HEK293 (cell line): ENCODE data around the gene HYPK.

Experiments used
- CTCF ChIA-PET: fragments of 350-600 bp; formaldehyde crosslinking; extraction: SDS; loops from one replicate; lab custom pipeline; 2021; ENCODE audit warnings: antibody characterized with exemption; lab: Yijun Ruan, JAX
- POLR2A ChIA-PET: fragments of 300-600 bp; formaldehyde crosslinking; extraction: SDS; loops from one replicate; lab custom pipeline; 2020; ENCODE audit warnings: antibody characterized with exemption, inconsistent platforms; lab: Yijun Ruan, JAX
- H3K27ac ChIP-seq: fragments of 200-500 bp; sonication (Bioruptor generic); 2 replicates; pipeline ENCODE4 v1.5.1; 2014; ENCODE audit warnings: low read depth, low read length, control low read depth, inconsistent platforms; ENCODE audit errors: extremely low read depth
- H3K36me3 ChIP-seq, 2 experiments: fragments of 200-500 bp in 1 of 2; sonication (Bioruptor generic) in 1 of 2; 1 replicate in 1 of 2; 2 replicates in 1 of 2; pipeline ENCODE4 v1.5.1; 2014 to 2017; ENCODE audit warnings: inconsistent platforms in 2 of 2, low read length in 2 of 2; ENCODE audit not compliant: control insufficient read depth in 2 of 2, insufficient read depth in 1 of 2
- H3K4me1 ChIP-seq: fragments of 200-500 bp; sonication (Bioruptor generic); 2 replicates; pipeline ENCODE4 v1.5.1; 2014; ENCODE audit warnings: mild to moderate bottlenecking, low read length, inconsistent platforms; ENCODE audit not compliant: control insufficient read depth, insufficient read depth
- H3K4me3 ChIP-seq: 2 replicates; pipeline ENCODE4 v1.5.1; 2011; ENCODE audit warnings: low read depth, mild to moderate bottlenecking, control low read depth, low read length, moderate library complexity
- H3K9me3 ChIP-seq: fragments of 200-500 bp; sonication (Bioruptor generic); 2 replicates; pipeline ENCODE4 v1.5.1; 2014; ENCODE audit warnings: low read depth, low read length, inconsistent platforms; ENCODE audit not compliant: control insufficient read depth, insufficient read depth
- EGR2 ChIP-seq: fragments of 450-650 bp; formaldehyde crosslinking; IDR thresholded peaks from 2 replicates; pipeline ENCODE4 v1.5.1; 2016; ENCODE audit warnings: low read depth, missing biosample characterization, missing genetic modification characterization
- GLIS1 ChIP-seq: fragments of 450-650 bp; formaldehyde crosslinking; IDR thresholded peaks from 2 replicates; pipeline ENCODE4 v1.5.1; 2016; ENCODE audit warnings: missing biosample characterization, missing genetic modification characterization
- GLIS2 ChIP-seq: fragments of 450-650 bp; formaldehyde crosslinking; IDR thresholded peaks from 2 replicates; pipeline ENCODE4 v1.5.1; 2016; ENCODE audit warnings: missing biosample characterization, missing genetic modification characterization
- KLF1 ChIP-seq: fragments of 450-650 bp; formaldehyde crosslinking; IDR thresholded peaks from 2 replicates; pipeline ENCODE4 v1.5.1; 2016; ENCODE audit warnings: missing biosample characterization, missing genetic modification characterization
- KLF10 ChIP-seq: fragments of 450-650 bp; IDR thresholded peaks from 2 replicates; pipeline ENCODE4 v1.5.1; 2018; ENCODE audit warnings: missing biosample characterization, mild to moderate bottlenecking, missing genetic modification characterization
- KLF8 ChIP-seq: fragments of 450-650 bp; formaldehyde crosslinking; IDR thresholded peaks from 2 replicates; pipeline ENCODE4 v1.5.1; 2016; ENCODE audit warnings: missing biosample characterization, missing genetic modification characterization
- ZBTB48 ChIP-seq: fragments of 450-650 bp; formaldehyde crosslinking; IDR thresholded peaks from 2 replicates; pipeline ENCODE4 v1.5.1; 2016; ENCODE audit warnings: missing biosample characterization, missing genetic modification characterization
- ZEB2 ChIP-seq: fragments of 450-650 bp; formaldehyde crosslinking; IDR thresholded peaks from 2 replicates; pipeline ENCODE4 v1.5.1; 2016; ENCODE audit warnings: missing biosample characterization, missing genetic modification characterization
- ZFP69B ChIP-seq: fragments of 450-650 bp; formaldehyde crosslinking; IDR thresholded peaks from 2 replicates; pipeline ENCODE4 v1.5.1; 2016; ENCODE audit warnings: missing biosample characterization, missing genetic modification characterization
- ZNF16 ChIP-seq: fragments of 450-650 bp; formaldehyde crosslinking; IDR thresholded peaks from 2 replicates; pipeline ENCODE4 v1.5.1; 2016; ENCODE audit warnings: low read depth, missing biosample characterization, missing genetic modification characterization
- ZNF248 ChIP-seq: fragments of 450-650 bp; formaldehyde crosslinking; IDR thresholded peaks from 2 replicates; pipeline ENCODE4 v1.5.1; 2017; ENCODE audit warnings: missing biosample characterization, missing genetic modification characterization
- ZNF335 ChIP-seq: fragments of 450-650 bp; formaldehyde crosslinking; conservative IDR thresholded peaks from 2 replicates; pipeline ENCODE4 v1.5.1; 2016; ENCODE audit warnings: missing biosample characterization, missing genetic modification characterization
- ZNF501 ChIP-seq: fragments of 450-650 bp; formaldehyde crosslinking; IDR thresholded peaks from 2 replicates; pipeline ENCODE4 v1.5.1; 2016; ENCODE audit warnings: missing biosample characterization, missing genetic modification characterization
- ZNF585B ChIP-seq: fragments of 450-650 bp; formaldehyde crosslinking; IDR thresholded peaks from 2 replicates; pipeline ENCODE4 v1.5.1; 2016; ENCODE audit warnings: missing biosample characterization, missing genetic modification characterization
- ZNF600 ChIP-seq: fragments of 450-650 bp; formaldehyde crosslinking; IDR thresholded peaks from 2 replicates; pipeline ENCODE4 v1.5.1; 2016; ENCODE audit warnings: missing biosample characterization, missing genetic modification characterization
- ZNF747 ChIP-seq: fragments of 450-650 bp; formaldehyde crosslinking; IDR thresholded peaks from 2 replicates; pipeline ENCODE4 v1.5.1; 2016; ENCODE audit warnings: missing biosample characterization, missing genetic modification characterization
- TF ChIP-seq, protein P1 (sequence below): fragments of 450-650 bp; formaldehyde crosslinking; IDR thresholded peaks from 2 replicates; pipeline ENCODE4 v1.5.1; 2016; ENCODE audit warnings: missing biosample characterization, missing genetic modification characterization
- TF ChIP-seq, protein P2 (sequence below): fragments of 450-650 bp; formaldehyde crosslinking; optimal IDR thresholded peaks from 2 replicates; pipeline ENCODE3; 2016; ENCODE audit warnings: missing biosample characterization, mild to moderate bottlenecking, missing genetic modification characterization
- TF ChIP-seq, protein P3 (sequence below): fragments of 450-650 bp; formaldehyde crosslinking; IDR thresholded peaks from 2 replicates; pipeline ENCODE4 v1.5.1; 2016; ENCODE audit warnings: missing biosample characterization, missing genetic modification characterization
- TF ChIP-seq, protein P4 (sequence below): fragments of 450-650 bp; formaldehyde crosslinking; IDR thresholded peaks from 2 replicates; pipeline ENCODE4 v1.5.1; 2016; ENCODE audit warnings: missing biosample characterization, missing genetic modification characterization
- TF ChIP-seq, protein P5 (sequence below): fragments of 450-650 bp; formaldehyde crosslinking; IDR thresholded peaks from 2 replicates; pipeline ENCODE4 v1.5.1; 2017; ENCODE audit warnings: missing biosample characterization, missing genetic modification characterization
- TF ChIP-seq, protein P6 (sequence below): fragments of 450-650 bp; formaldehyde crosslinking; IDR thresholded peaks from 2 replicates; pipeline ENCODE4 v1.5.1; 2016; ENCODE audit warnings: missing biosample characterization, missing genetic modification characterization, low read depth
- TF ChIP-seq, protein P7 (sequence below): fragments of 450-650 bp; formaldehyde crosslinking; IDR thresholded peaks from 2 replicates; pipeline ENCODE4 v1.5.1; 2016; ENCODE audit warnings: missing biosample characterization, missing genetic modification characterization

Gene HYPK

DNA sequence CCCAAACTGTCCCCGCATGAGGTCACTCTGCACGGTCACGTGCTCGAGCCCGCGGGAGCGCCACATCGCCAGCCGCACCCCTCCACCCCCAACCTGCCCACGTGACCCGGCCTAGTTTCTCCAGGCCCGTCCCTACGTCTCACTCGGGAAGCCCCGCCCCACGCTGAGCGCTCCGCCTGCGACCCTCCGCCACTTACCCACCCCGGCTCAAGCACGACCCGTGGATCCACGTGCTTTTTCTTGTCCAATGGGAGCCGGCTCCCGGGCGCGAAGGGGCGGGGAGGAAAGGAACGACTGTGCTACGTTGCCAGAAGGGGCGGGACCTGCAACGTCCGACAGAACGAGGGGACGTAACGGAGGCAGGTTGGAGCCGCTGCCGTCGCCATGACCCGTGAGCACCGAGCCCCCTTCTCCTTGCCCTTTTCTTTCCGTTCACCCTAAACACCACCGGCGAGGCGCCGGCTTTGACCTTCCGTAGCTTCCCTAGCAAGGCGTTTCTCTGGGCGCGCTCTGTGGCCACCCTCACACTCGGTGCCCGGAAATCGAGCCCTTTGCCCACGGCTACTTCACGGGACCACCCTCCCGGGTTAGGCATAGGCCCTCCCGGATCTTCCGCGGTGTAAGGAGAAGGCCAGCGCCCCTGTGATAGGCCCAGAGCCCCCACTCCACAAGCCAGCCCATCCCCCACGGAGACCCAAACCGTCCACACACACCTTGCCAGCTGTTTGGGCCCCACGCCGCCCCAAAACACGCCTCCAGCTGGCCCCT is 8.2 kb upstream of the HYPK start, which contains the start of gene SERF2:
Gene SERF2, plus strand, starts transcription at position 328 of the 768 bp plus-strand sequence. Its CDS starts 57 bp downstream, at position 385.
- H3K4me3 ChIP-seq, result peak within 1 kb of the TSS; percentile 97
- H3K4me1 ChIP-seq, result no peaks in the 10 kb centered on the region
- peak within 1 kb of the TSS; percentile 60; the same call in 1 of the 2 replicates for H3K27ac ChIP-seq
- H3K9me3 ChIP-seq, result no peaks in the 10 kb centered on the region
- ChIA-PET POLR2A (interaction anchor here (0.7 to 2.0 kb wide), 2 partner anchors 15 to 33 kb away, joined by 3 to 12 read pairs; partner anchors contain the start of gene MFAP1), CTCF (interaction anchor here (0.5 to 1.4 kb wide), 3 partner anchors 15 to 486 kb away, joined by 3 to 4 read pairs (median 4); partner anchors contain the start of gene ELL3)
- peaks cover 0 to 43% of the 10 kb centered on the region in 2 experiments; a peak in 1 of 3 replicates for H3K36me3 ChIP-seq
- peak; percentile 75 for TF ChIP-seq ZNF600 (tag by site-specific recombination)
- no peak for TF ChIP-seq ZNF248
- TF ChIP-seq, protein P1, sequence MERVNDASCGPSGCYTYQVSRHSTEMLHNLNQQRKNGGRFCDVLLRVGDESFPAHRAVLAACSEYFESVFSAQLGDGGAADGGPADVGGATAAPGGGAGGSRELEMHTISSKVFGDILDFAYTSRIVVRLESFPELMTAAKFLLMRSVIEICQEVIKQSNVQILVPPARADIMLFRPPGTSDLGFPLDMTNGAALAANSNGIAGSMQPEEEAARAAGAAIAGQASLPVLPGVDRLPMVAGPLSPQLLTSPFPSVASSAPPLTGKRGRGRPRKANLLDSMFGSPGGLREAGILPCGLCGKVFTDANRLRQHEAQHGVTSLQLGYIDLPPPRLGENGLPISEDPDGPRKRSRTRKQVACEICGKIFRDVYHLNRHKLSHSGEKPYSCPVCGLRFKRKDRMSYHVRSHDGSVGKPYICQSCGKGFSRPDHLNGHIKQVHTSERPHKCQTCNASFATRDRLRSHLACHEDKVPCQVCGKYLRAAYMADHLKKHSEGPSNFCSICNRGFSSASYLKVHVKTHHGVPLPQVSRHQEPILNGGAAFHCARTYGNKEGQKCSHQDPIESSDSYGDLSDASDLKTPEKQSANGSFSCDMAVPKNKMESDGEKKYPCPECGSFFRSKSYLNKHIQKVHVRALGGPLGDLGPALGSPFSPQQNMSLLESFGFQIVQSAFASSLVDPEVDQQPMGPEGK (tag by site-specific recombination), result peak; percentile 90
- TF ChIP-seq, protein P2, sequence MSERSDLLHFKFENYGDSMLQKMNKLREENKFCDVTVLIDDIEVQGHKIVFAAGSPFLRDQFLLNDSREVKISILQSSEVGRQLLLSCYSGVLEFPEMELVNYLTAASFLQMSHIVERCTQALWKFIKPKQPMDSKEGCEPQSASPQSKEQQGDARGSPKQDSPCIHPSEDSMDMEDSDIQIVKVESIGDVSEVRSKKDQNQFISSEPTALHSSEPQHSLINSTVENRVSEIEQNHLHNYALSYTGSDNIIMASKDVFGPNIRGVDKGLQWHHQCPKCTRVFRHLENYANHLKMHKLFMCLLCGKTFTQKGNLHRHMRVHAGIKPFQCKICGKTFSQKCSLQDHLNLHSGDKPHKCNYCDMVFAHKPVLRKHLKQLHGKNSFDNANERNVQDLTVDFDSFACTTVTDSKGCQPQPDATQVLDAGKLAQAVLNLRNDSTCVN (tag by site-specific recombination), result peak; percentile 90
- peak; percentile 59; the same call in 1 of the 2 replicates for TF ChIP-seq KLF10 (tag by site-specific recombination)
- peak; percentile 53 for TF ChIP-seq ZBTB48
- TF ChIP-seq, protein P3, sequence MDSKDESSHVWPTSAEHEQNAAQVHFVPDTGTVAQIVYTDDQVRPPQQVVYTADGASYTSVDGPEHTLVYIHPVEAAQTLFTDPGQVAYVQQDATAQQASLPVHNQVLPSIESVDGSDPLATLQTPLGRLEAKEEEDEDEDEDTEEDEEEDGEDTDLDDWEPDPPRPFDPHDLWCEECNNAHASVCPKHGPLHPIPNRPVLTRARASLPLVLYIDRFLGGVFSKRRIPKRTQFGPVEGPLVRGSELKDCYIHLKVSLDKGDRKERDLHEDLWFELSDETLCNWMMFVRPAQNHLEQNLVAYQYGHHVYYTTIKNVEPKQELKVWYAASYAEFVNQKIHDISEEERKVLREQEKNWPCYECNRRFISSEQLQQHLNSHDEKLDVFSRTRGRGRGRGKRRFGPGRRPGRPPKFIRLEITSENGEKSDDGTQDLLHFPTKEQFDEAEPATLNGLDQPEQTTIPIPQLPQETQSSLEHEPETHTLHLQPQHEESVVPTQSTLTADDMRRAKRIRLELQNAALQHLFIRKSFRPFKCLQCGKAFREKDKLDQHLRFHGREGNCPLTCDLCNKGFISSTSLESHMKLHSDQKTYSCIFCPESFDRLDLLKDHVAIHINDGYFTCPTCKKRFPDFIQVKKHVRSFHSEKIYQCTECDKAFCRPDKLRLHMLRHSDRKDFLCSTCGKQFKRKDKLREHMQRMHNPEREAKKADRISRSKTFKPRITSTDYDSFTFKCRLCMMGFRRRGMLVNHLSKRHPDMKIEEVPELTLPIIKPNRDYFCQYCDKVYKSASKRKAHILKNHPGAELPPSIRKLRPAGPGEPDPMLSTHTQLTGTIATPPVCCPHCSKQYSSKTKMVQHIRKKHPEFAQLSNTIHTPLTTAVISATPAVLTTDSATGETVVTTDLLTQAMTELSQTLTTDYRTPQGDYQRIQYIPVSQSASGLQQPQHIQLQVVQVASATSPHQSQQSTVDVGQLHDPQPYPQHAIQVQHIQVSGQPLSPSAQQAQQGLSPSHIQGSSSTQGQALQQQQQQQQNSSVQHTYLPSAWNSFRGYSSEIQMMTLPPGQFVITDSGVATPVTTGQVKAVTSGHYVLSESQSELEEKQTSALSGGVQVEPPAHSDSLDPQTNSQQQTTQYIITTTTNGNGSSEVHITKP (tag by site-specific recombination), result peak; percentile 77
- TF ChIP-seq ZNF585B, result no peak
- TF ChIP-seq, protein P4, sequence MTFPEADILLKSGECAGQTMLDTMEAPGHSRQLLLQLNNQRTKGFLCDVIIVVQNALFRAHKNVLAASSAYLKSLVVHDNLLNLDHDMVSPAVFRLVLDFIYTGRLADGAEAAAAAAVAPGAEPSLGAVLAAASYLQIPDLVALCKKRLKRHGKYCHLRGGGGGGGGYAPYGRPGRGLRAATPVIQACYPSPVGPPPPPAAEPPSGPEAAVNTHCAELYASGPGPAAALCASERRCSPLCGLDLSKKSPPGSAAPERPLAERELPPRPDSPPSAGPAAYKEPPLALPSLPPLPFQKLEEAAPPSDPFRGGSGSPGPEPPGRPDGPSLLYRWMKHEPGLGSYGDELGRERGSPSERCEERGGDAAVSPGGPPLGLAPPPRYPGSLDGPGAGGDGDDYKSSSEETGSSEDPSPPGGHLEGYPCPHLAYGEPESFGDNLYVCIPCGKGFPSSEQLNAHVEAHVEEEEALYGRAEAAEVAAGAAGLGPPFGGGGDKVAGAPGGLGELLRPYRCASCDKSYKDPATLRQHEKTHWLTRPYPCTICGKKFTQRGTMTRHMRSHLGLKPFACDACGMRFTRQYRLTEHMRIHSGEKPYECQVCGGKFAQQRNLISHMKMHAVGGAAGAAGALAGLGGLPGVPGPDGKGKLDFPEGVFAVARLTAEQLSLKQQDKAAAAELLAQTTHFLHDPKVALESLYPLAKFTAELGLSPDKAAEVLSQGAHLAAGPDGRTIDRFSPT (tag by site-specific recombination), result peak; percentile 80
- TF ChIP-seq, protein P5, sequence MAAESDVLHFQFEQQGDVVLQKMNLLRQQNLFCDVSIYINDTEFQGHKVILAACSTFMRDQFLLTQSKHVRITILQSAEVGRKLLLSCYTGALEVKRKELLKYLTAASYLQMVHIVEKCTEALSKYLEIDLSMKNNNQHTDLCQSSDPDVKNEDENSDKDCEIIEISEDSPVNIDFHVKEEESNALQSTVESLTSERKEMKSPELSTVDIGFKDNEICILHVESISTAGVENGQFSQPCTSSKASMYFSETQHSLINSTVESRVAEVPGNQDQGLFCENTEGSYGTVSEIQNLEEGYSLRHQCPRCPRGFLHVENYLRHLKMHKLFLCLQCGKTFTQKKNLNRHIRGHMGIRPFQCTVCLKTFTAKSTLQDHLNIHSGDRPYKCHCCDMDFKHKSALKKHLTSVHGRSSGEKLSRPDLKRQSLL (tag by site-specific recombination), result 0 out of 2 replicates have a peak, but pooled peaks have one; percentile 32
- TF ChIP-seq ZNF501, result peak; percentile 54; the same call in 1 of the 2 replicates
- TF ChIP-seq ZFP69B (tag by site-specific recombination), result peak; percentile 22; the same call in 1 of the 2 replicates
- peak; percentile 59 for TF ChIP-seq KLF1 (tag by site-specific recombination)
- TF ChIP-seq GLIS1, result peak; percentile 65; the same call in 1 of the 2 replicates
- peak; percentile 64 for TF ChIP-seq ZEB2
- peak; percentile 64 for TF ChIP-seq KLF8 (tag by site-specific recombination)
- peak; percentile 61 for TF ChIP-seq GLIS2 (tag by site-specific recombination)
- TF ChIP-seq ZNF335 (tag by site-specific recombination), result peak; percentile 89
- no peak for TF ChIP-seq ZNF747 (tag by site-specific recombination)
- TF ChIP-seq, protein P6, sequence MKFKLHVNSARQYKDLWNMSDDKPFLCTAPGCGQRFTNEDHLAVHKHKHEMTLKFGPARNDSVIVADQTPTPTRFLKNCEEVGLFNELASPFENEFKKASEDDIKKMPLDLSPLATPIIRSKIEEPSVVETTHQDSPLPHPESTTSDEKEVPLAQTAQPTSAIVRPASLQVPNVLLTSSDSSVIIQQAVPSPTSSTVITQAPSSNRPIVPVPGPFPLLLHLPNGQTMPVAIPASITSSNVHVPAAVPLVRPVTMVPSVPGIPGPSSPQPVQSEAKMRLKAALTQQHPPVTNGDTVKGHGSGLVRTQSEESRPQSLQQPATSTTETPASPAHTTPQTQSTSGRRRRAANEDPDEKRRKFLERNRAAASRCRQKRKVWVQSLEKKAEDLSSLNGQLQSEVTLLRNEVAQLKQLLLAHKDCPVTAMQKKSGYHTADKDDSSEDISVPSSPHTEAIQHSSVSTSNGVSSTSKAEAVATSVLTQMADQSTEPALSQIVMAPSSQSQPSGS (tag by site-specific recombination), result peak; percentile 58; the same call in 1 of the 2 replicates
- TF ChIP-seq, protein P7, sequence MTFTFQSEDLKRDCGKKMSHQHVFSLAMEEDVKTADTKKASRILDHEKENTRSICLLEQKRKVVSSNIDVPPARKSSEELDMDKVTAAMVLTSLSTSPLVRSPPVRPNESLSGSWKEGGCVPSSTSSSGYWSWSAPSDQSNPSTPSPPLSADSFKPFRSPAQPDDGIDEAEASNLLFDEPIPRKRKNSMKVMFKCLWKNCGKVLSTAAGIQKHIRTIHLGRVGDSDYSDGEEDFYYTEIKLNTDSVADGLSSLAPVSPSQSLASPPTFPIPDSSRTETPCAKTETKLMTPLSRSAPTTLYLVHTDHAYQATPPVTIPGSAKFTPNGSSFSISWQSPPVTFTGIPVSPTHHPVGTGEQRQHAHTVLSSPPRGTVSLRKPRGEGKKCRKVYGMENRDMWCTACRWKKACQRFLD (tag by site-specific recombination), result no peak
- no peak for TF ChIP-seq ZNF16
- TF ChIP-seq EGR2 (tag by site-specific recombination), result peak; percentile 66
